Measurements from ENCODE around the gene HIVEP3.

Gene HIVEP3

GRCh38 chr1:41481109-41481775 lies 437.5 kb downstream of the HIVEP3 start:
- Histone ChIP-seq H3K4me2 (ENCODE audit: insufficient read depth, low read length, poor library complexity, severe bottlenecking) (no peak overlapping the region), H3K9me3 (replicated peaks in 1 of 2; ENCODE audit: control insufficient read depth in 2 of 2, insufficient read depth in 1 of 2, low read depth in 1 of 2, low read length in 2 of 2) (no peaks in the 10 kb centered on the region), H2AFZ (ENCODE audit: low read length) (no peak overlapping the region), H2BK120ac (ENCODE audit: low read depth, low read length) (peak overlapping the region; percentile 22), H2BK15ac (ENCODE audit: low read length) (peak overlapping the region; percentile 45), H4K91ac (ENCODE audit: low read depth, low read length, poor library complexity) (no peak overlapping the region), H3K27ac (replicated peaks; ENCODE audit: low read length) (no peak overlapping the region), H3K27me3 (ENCODE audit: control insufficient read depth in 3 of 3, insufficient read depth in 3 of 3, low read depth in 1 of 3, low read length in 3 of 3) (no peaks in the 10 kb centered on the region), H4K8ac (ENCODE audit: low read depth, low read length) (no peak overlapping the region), H3K79me1 (ENCODE audit: low read depth, low read length) (no peaks in the 10 kb centered on the region), H2BK12ac (ENCODE audit: low read length) (no peak overlapping the region), H3K18ac (ENCODE audit: low read length) (no peak overlapping the region), H3K4me1 (ENCODE audit: control insufficient read depth in 2 of 2, insufficient read depth in 1 of 2, low read depth in 1 of 2, low read length in 2 of 2) (peaks cover 14 to 36% of the 10 kb centered on the region in 2 donors), H2BK5ac (ENCODE audit: low read length) (no peak overlapping the region), H3K23ac (ENCODE audit: low read depth, low read length, poor library complexity) (no peak overlapping the region), H3K4ac (ENCODE audit: low read length) (no peak overlapping the region), H3K9ac (ENCODE audit: low read depth, low read length, poor library complexity) (no peak overlapping the region), H3K14ac (ENCODE audit: low read length) (no peak overlapping the region), H3K4me3 (ENCODE audit: low read length in 2 of 2) (no peak overlapping the region), H2AK5ac (ENCODE audit: low read depth, low read length) (peak overlapping the region; percentile 31), H3K36me3 (replicated peaks in 1 of 2; ENCODE audit: control insufficient read depth in 2 of 2, insufficient read depth in 2 of 2, low read length in 2 of 2) (no peaks in the 10 kb centered on the region)
- no peak for DNase-seq (ENCODE audit: low spot score)
- no CpG with 5 or more reads among the region's 15 CpGs for WGBS, 2 donors (ENCODE audit: extremely low coverage in 2 of 2, insufficient read length in 2 of 2, insufficient replicate concordance in 1 of 2)

- Histone ChIP-seq H3K4me3 (ENCODE audit: low read length in 2 of 2) (no peak overlapping the region), H2BK5ac (ENCODE audit: low read length) (no peak overlapping the region), H3K4ac (ENCODE audit: low read length) (peak overlapping the region; percentile 45), H3K9ac (ENCODE audit: low read depth, low read length, poor library complexity) (no peak overlapping the region), H2BK15ac (ENCODE audit: low read length) (peak overlapping the region; percentile 45), H3K23ac (ENCODE audit: low read depth, low read length, poor library complexity) (no peak overlapping the region), H4K91ac (ENCODE audit: low read depth, low read length, poor library complexity) (peak overlapping the region; percentile 57), H2BK120ac (ENCODE audit: low read depth, low read length) (peak overlapping the region; percentile 22), H3K14ac (ENCODE audit: low read length) (peak overlapping the region; percentile 25), H3K9me3 (replicated peaks in 1 of 2; ENCODE audit: control insufficient read depth in 2 of 2, insufficient read depth in 1 of 2, low read depth in 1 of 2, low read length in 2 of 2) (no peaks in the 10 kb centered on the region), H4K8ac (ENCODE audit: low read depth, low read length) (no peak overlapping the region), H2AFZ (ENCODE audit: low read length) (no peak overlapping the region), H3K4me1 (ENCODE audit: control insufficient read depth in 2 of 2, insufficient read depth in 1 of 2, low read depth in 1 of 2, low read length in 2 of 2) (peaks cover 9 to 28% of the 10 kb centered on the region in 2 donors), H3K18ac (ENCODE audit: low read length) (peak overlapping the region; percentile 55), H2BK12ac (ENCODE audit: low read length) (no peak overlapping the region), H2AK5ac (ENCODE audit: low read depth, low read length) (peak overlapping the region; percentile 31), H3K36me3 (replicated peaks in 1 of 2; ENCODE audit: control insufficient read depth in 2 of 2, insufficient read depth in 2 of 2, low read length in 2 of 2) (no peaks in the 10 kb centered on the region), H3K79me1 (ENCODE audit: low read depth, low read length) (no peaks in the 10 kb centered on the region), H3K27me3 (ENCODE audit: control insufficient read depth in 3 of 3, insufficient read depth in 3 of 3, low read depth in 1 of 3, low read length in 3 of 3) (no peaks in the 10 kb centered on the region), H3K27ac (replicated peaks; ENCODE audit: low read length) (no peak overlapping the region), H3K4me2 (ENCODE audit: insufficient read depth, low read length, poor library complexity, severe bottlenecking) (no peak overlapping the region)
- no CpG with 5 or more reads among the region's 10 CpGs for WGBS, 2 donors (ENCODE audit: extremely low coverage in 2 of 2, insufficient read length in 2 of 2, insufficient replicate concordance in 1 of 2)
- DNase-seq (ENCODE audit: low spot score), result no peak
Observed at GRCh38 chr1:41480204-41481108, 438.3 kb downstream of the HIVEP3 start.

DNA sequence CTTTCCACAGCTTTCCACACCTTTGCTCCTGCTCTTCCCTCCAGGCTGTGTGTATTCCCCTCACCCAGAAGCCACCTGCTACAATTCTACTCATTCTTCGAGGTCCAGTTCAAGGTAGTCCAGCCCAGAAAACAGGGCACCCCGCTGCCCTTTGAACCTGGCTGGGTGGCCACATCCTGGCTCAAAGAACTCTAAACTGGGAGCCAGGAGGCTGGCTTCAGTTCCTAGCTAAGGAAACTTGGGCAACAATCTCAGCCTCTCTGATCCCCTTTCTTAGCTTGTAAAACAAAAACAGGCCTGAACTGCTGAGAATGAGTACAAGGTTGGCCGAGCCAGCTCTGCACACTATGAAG lies 438.9 kb downstream of the HIVEP3 start:
- no peak overlapping the region for H3K9ac ChIP-seq (ENCODE audit: low read depth, low read length, poor library complexity)
- no peak overlapping the region for H2BK12ac ChIP-seq (ENCODE audit: low read length)
- no peaks in the 10 kb centered on the region for H3K36me3 ChIP-seq (replicated peaks in 1 of 2; ENCODE audit: control insufficient read depth in 2 of 2, insufficient read depth in 2 of 2, low read length in 2 of 2)
- no peak overlapping the region for H2BK5ac ChIP-seq (ENCODE audit: low read length)
- no peak overlapping the region for H4K91ac ChIP-seq (ENCODE audit: low read depth, low read length, poor library complexity)
- peak overlapping the region; percentile 93 for H2AK5ac ChIP-seq (ENCODE audit: low read depth, low read length)
- no peaks in the 10 kb centered on the region for H3K27me3 ChIP-seq (ENCODE audit: control insufficient read depth in 3 of 3, insufficient read depth in 3 of 3, low read depth in 1 of 3, low read length in 3 of 3)
- H3K79me1 ChIP-seq (ENCODE audit: low read depth, low read length), result no peaks in the 10 kb centered on the region
- no peak overlapping the region for H3K27ac ChIP-seq (replicated peaks; ENCODE audit: low read length)
- no CpG with 5 or more reads among the region's 3 CpGs for WGBS, 2 donors (ENCODE audit: extremely low coverage in 2 of 2, insufficient read length in 2 of 2, insufficient replicate concordance in 1 of 2)
- H3K23ac ChIP-seq (ENCODE audit: low read depth, low read length, poor library complexity), result no peak overlapping the region
- H3K4me3 ChIP-seq (ENCODE audit: low read length in 2 of 2), result no peak overlapping the region
- peaks cover 13 to 27% of the 10 kb centered on the region in 2 donors for H3K4me1 ChIP-seq (ENCODE audit: control insufficient read depth in 2 of 2, insufficient read depth in 1 of 2, low read depth in 1 of 2, low read length in 2 of 2)
- no peak overlapping the region for H2BK15ac ChIP-seq (ENCODE audit: low read length)
- H2BK120ac ChIP-seq (ENCODE audit: low read depth, low read length), result peak overlapping the region; percentile 17
- H3K9me3 ChIP-seq (replicated peaks in 1 of 2; ENCODE audit: control insufficient read depth in 2 of 2, insufficient read depth in 1 of 2, low read depth in 1 of 2, low read length in 2 of 2), result no peaks in the 10 kb centered on the region
- H2AFZ ChIP-seq (ENCODE audit: low read length), result peak overlapping the region; percentile 31
- no peak overlapping the region for H3K4ac ChIP-seq (ENCODE audit: low read length)
- no peak overlapping the region for H4K8ac ChIP-seq (ENCODE audit: low read depth, low read length)
- DNase-seq (ENCODE audit: low spot score), result no peak
- no peak overlapping the region for H3K18ac ChIP-seq (ENCODE audit: low read length)
- H3K4me2 ChIP-seq (ENCODE audit: insufficient read depth, low read length, poor library complexity, severe bottlenecking), result no peak overlapping the region
- H3K14ac ChIP-seq (ENCODE audit: low read length), result no peak overlapping the region
